A673 (cell line): ENCODE measurements around the gene PDE10A.

Experiments
- EZH2 ChIP-seq: fragments of 200-600 bp; sonication (generic); IDR thresholded peaks from 2 replicates; pipeline ENCODE4 v1.6.1; 2017; ENCODE audit warnings: borderline replicate concordance, low read depth, mild to moderate bottlenecking, mixed read lengths, antibody characterized with exemption, low read length; ENCODE audit not compliant: poor library complexity, severe bottlenecking
- TF ChIP-seq, protein P1 (sequence below): fragments of 300-800, 200-600 bp; sonication (generic); conservative IDR thresholded peaks from 2 replicates; pipeline ENCODE4 v1.5.1; 2017; ENCODE audit warnings: low read depth, mild to moderate bottlenecking, antibody characterized with exemption, low read length, moderate library complexity, mixed read lengths

DNA sequence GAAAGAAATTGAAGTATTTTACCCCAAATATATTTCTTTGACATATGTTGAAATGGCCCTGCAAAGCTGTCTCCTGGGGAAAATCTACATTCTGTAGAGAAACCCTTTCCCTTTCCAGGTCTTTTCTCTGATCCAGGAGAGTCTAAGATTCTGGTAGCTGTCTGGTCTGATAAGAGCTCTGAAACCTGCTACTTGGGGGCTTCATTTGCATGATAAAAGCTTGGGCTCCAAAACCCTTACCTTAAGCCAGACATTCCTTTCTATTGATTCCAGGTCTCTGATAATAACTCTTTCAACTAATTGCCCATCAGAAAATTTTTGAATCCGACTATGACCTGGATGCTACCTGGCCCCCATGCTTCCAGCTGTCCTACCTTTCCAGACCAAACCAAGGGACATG lies 184.5 kb downstream of the PDE10A start:
- TF ChIP-seq, protein P1, sequence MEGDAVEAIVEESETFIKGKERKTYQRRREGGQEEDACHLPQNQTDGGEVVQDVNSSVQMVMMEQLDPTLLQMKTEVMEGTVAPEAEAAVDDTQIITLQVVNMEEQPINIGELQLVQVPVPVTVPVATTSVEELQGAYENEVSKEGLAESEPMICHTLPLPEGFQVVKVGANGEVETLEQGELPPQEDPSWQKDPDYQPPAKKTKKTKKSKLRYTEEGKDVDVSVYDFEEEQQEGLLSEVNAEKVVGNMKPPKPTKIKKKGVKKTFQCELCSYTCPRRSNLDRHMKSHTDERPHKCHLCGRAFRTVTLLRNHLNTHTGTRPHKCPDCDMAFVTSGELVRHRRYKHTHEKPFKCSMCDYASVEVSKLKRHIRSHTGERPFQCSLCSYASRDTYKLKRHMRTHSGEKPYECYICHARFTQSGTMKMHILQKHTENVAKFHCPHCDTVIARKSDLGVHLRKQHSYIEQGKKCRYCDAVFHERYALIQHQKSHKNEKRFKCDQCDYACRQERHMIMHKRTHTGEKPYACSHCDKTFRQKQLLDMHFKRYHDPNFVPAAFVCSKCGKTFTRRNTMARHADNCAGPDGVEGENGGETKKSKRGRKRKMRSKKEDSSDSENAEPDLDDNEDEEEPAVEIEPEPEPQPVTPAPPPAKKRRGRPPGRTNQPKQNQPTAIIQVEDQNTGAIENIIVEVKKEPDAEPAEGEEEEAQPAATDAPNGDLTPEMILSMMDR, result no peak
- no peak for TF ChIP-seq EZH2
